NCI-H2107 (cell line): ENCODE results near the gene PCSK5.
"Not testable (repeated sequence)": the region's sequence is repeated elsewhere in the genome, so short reads cannot be mapped to it uniquely, and the experiment has no call there.

ENCODE experiments used
- DNase-seq: peaks from one replicate; lab custom pipeline; 2025; lab: John Stamatoyannopoulos, UW

PCSK5 gene

DNA sequence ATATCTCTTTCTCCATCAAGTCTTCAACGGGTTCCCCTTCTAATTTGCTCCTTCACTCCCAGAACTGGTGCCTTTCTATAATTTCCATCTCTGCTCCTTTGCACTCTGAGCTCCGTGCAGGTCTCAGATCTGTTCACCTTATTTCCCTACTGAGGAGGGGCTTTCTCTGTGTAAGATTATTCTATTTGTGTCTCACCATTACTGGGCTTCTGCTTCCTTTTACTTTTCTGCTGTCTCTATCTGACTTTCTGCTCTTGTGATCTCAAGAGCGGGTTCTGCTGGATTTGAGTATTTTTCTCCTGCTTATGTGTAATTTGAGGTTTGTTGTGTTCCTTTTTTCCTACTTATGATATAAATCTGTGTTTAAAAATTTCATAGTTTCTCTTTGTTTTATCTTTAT lies 117.5 kb downstream of the PCSK5 start:
- no peak for DNase-seq

DNA sequence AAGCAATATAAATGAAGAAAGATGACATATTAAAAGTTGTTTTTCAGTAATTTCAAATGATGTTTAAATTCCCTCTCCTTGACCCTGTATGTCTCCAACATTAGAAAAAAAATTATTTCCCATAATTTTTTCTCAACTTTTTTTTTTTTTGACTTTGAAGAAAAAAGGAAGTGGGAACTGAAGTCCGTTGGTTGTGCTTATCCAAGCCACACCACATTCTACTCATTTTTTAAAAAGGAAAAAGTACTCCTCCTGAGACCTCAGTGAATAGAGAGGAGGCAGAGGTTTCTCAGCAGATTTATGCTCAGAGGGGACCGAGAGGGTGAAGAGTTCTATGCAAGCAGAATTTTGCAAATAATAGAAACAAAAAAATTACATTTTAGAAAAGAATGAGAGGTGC lies 123.3 kb downstream of the PCSK5 start:
- no peak for DNase-seq

DNA sequence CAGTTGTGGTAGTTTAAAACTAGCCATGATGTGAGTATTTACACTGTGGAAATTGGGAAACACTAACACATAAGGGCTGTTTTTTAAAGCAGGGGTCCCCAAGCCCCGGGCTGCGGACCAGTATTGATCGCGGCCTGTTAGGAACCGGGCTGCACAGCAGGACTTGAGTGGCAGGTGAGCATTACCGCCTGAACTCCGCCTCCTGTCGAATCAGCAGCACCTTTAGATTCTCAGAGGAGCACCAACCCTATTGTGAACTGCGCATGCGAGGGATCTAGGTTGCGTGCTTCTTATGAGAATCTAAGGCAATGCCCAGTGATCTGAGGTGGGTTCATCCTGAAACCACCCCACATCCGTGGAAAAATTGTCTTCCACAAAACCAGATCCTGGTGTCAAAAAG lies 127.8 kb downstream of the PCSK5 start:
- DNase-seq = no peak

DNA sequence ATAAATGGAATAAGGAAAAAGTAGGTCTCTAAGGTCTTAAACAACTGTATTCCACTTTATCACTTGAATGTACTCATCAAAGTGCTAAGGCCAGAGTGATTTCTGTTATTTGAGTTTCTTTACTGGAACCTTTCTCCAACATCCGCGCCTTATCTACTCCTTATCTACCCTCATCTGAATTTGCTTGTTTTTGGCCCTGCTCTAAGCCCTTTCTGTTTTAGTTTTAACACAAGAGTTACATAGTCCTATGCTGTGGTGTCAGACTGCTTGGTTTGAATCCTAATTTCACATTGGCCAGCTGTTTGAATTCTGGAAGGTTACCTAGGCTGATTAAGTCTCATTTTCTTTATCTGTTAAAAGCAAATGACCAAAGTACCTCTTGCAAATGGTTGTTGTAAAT lies 128.3 kb downstream of the PCSK5 start:
- DNase-seq = no peak

DNA sequence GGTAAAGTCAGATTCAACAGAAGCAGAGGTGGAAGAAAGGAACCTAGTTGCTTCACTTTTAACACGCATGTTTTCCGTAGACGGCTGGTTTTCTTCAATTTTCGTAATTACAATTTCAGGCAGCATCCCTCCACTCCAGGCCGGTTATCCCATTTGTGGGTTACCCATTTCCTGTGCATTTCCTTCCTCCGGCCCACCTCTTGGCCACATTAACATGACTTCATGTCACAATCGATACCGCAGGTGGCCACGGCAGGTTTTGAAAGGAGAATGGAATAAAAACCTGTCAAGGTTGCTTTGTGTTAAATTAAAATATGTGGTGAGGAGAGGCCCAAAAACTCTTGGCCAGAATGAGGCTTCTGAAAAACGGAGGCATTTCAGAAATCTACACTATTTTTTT lies 130.2 kb downstream of the PCSK5 start:
- DNase-seq = no peak

DNA sequence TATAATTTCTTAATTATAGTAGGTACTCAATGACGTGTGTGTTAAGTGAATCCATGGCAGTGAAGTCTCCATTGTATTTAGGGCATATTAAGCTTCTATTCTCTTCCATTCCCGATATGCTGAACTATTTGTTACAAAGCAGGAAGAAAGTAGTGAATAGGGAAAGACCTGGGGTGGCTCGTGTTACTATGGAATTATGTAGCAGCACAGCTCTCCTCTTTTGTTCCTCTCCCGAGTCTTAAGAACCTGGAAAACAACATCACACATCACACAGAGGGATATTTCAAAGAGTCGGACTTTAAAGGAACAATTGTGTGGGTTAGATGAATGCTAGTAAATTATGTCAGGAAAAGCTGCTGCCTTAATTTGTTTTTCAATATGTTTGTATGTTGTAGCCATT lies 131.8 kb downstream of the PCSK5 start:
- DNase-seq = no peak

DNA sequence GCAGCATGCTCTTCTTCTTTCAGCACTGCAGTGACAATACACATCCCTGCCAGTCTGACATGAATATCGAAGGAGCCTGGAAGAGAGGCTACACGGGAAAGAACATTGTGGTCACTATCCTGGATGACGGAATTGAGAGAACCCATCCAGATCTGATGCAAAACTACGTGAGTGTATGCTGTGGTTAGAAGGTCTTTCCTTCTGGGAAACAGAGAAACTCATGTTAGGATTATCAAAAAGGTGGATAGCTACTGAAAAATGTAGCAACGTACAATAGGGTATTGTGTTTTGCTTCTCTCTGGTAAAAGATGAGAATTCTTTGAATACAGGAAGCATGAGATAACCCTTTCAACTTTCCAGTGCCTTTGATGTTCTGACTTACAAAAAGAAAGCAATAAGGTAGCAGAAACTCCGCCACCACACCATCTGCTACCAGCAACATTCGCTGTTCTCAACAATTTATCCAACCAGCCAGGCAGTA lies 133.3 kb downstream of the PCSK5 start:
- DNase-seq = no peak

DNA sequence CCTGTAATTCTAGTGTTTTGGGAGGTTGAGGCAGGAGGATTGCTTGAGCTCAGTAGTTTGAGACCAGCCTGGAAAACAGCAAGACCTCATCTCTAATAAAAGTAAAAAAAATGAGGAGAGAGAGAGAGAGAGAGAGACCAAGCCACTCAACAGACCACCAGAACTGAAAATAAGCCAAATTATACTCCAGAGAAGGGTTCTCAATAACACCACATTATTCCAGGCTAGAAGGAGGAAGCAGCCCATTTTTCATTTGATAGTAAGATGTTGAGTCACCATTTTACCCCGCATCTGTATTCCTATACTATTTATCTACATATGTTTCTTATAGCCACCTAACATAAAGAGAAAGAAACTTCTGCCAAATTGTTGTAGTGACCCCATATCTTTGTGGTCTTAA lies 134.8 kb downstream of the PCSK5 start:
- DNase-seq = no peak

DNA sequence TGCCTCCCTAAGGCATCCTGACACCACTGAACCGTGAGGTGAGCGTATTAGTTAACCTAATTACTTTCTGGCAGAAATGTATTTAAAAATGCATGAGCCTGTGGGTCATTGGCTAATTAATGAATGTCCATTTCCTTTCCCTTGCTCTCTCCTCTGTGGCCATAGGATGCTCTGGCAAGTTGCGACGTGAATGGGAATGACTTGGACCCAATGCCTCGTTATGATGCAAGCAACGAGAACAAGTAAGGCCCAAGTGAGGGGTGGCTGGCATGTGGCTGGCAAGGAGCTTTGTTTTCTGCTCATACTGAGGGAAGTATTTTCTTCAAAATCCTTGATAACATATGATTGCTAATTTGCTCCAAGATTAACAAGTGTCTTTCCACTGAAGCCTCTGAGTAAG lies 136.3 kb downstream of the PCSK5 start:
- DNase-seq = no peak

DNA sequence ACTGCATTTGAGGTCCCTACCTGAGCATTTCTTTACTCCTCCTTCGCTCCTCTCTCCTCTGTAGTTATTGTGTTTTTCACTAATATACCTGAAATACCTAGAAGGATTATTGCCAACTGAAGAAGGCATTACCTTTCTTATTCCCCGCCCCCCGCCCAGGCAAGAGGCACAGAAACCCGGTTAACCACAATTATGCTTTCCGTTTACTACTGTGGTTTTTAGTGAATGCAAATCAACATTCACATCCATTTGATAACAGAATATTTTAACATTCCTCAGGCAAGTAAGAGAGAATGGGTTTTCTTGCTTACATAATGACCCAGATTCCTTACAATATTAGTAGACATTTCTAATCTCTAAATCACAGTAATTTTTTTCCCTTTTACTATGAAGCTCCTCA lies 136.9 kb downstream of the PCSK5 start:
- DNase-seq = no peak

DNA sequence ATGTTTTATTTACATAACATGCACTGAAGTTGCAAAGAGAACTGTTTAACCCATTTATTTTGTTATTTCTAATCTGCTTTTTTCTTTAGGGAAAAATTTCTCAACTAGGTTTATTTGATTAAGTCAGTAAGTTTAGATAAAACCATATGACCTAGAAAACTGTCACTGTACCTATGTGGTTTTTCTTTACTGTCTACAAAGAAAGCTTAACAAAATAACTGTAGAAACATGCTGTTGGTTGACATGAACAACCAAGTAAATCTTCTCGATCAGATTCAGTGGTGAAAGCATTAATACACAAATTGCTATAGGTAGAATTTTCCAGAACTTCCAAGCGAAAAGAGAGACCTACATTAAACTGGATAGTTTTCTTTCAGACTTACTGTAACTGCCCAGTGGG lies 137.4 kb downstream of the PCSK5 start:
- DNase-seq = no peak

DNA sequence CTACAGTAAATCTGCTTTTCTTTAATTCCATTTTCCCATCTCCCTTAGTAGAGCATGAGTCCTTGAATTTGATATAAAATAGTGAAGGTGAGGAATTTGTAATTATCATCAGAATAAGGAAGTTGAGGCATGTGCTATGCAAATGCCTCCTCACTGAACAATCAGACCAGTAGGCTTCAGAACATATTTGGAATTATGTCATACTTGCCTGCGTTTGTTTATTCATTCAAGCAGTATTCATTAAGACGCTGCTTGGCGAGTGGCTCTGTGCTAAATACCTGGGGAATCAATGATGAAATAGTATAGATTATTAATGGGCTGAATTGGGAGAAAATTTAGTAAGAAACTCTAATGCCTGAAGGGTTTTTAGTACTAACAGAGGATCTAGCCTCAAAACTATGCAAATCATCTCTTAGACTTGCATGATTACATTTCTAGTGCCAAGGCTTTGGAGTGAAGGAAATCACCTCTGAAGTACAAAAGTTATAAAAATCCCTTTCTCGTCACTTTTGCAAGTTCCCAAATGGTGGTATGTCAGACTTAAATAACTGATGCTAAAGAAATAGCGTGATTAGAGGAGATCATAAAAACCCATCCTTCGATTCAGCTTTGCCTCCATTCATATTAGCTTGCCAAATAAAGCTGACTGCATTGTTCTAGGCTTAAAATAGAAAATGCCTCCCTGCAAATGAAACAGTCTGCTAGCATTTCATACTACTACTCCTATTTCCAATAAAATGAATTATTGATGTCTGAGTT lies 141.7 kb downstream of the PCSK5 start:
- DNase-seq = no peak

DNA sequence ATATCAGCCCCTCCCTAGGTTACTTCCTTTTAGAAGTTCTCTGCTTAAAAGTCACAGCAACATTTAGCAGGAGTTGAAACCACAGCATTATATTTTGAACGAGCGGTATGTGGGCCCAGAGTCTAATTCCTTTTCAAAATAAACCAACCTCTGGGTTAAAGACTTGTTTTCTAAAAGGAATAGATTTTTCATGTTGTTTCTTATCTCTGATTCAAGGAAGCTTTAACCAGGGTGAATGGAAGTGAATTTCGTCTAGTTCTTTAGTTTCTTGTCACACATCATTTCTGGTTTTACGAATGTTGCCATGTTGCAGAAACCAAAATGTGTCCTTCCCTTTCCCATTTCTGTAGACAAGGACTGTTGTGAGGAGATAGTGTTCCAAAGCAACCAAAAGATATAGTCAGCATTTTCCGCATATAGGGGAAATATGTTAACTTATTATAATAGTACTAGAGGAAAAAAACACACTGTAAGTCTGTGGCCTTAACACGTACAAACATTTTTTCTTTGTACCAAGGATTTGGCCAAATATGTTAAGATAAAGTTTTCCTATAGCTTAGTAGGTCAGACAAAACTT lies 142.4 kb downstream of the PCSK5 start:
- DNase-seq = no peak

DNA sequence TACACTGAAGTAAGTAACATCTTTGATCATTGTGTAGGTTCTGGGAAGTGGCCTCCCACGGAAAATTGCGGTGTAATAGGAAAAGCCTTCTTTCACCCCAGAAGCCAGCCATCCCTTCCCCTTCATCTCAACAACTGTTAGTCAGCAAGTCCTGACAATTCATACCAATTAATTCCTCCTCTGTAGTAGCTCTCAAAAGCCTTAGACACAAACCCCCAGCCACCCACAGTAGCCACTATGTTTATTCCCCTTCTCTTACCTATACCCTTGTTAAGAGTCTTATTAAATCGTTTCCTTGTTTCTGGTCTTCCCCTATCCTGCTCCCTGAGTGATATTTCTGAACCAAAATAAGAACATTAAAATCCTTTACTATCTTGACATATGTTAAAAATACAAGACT lies 143.6 kb downstream of the PCSK5 start:
- no peak for DNase-seq

DNA sequence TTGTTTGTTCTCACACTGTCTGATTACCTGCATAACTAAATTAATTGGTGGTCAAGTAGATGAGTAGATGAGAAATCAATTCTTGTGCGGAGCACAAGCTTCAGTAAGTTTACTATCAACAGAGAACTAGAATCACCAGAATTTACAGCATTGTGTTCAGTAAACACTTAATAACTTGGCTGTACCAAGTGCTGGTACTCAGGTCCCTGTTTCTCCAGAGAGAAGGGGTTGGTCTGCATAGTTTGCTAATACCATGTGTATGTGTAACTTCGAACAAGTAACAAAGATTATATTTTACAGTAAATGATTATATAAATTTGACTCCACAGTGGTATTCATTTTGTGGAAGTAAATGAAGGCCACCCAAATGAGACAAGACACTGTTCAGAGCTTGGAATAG lies 146.3 kb downstream of the PCSK5 start:
- no peak for DNase-seq

DNA sequence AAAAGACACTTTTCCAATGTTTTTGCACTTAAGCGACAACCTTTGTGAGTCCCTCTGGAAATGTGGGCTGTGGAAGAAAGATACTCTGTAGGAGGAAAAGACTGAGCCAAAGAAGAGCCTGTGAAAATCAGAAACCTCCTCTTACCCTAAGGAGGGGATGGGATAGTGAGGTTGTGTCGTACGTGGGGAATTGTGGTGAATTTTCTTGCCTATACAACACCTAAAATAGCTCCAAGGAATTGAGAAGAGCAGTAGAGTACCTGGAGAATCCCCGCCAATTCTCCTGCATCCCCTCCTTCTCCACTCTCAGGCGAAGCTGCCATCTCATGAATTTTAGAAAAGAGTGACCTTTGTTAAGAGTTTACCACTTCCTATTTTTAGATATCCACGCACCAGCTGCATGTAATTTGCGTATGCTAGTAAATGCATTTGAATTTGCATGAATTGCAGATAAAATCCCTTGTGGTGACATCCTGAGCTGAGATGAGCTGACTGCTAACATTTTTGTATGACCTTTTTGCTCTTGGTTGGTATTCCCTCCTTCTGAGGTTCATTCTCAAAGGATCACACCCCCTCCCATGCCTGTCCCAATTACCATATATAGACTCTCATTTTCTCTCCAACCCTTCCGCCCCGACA lies 147.2 kb downstream of the PCSK5 start:
- no peak for DNase-seq

DNA sequence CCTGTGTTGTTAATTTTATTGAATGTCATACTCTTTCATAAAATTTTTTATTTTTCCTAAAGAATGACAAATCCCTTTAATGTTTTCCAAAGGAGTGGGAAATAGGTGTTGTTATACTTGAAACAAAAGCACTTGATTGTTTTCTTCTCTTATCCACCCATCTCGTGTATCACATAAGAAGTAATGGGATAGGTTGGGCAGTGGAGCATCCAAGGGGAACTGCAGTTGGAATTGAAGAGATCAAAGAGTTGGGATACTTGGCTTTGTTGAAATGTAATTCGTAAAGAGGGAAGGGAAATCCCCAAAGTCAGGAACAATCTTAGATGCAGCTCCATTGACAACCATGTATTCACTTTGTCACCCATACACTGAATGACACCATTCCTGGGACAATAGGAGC lies 148.0 kb downstream of the PCSK5 start:
- no peak for DNase-seq

DNA sequence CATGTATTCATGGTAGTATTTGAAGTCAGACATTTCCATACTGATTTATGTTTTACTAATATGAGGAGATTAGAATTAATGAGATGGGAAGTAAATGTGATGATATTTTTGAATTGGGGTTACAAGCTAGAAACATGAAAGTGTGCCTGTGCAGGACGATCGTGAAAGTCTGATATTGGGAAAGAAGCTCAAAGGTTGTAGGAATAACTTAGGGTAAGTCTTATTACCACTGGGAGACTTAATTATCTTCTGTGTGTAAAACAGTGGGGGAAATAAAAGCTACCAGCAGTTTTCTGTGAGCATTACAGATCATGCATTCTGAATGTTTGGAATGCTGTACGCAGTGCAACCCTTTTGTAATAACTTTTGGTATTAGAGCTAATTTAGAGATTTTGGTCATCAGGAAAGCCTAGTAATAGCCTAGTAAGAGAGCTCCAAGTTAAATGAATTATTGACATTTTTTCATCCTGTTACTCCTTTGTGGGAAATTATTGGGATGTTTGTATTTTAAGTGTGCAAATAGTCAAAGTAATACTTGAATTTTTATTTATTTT lies 153.9 kb downstream of the PCSK5 start:
- no peak for DNase-seq

DNA sequence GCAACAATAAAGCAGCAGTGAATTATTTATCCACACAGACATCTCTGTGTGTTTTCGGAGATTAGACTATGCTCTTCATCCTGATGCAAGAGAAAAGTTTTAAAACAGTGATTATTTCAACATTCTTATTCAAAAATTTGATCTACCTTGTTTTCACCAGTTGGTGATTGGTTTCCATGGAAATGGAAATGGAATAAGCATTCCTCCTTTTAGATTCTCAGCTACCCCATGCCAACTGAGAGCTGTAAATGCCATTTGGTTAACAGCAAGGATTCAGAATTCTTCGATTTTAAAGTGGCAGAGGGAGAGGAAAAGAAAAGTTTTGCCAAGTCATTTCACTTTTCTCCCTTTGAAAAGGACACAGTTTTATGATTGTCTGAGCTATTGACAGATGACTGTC lies 154.7 kb downstream of the PCSK5 start:
- no peak for DNase-seq

DNA sequence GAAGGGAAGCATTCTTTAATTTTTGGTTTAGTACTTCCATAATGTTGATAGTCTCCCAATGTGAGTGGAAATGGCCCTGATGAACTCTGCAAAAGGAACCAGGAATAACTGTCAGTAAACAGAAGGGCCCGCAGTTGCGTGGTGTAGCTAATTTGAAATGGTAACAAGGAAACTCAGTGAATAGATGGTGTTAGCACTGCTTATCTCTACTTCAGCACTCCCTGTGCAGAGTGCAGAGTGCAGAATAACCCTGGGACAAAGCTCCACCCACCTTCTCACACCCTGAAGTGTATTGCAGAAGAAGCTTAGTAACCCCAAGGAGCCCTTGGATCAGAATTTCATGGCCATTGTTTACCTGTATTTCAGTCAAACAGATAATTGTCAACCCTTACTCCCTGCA lies 158.9 kb downstream of the PCSK5 start:
- DNase-seq = no peak

DNA sequence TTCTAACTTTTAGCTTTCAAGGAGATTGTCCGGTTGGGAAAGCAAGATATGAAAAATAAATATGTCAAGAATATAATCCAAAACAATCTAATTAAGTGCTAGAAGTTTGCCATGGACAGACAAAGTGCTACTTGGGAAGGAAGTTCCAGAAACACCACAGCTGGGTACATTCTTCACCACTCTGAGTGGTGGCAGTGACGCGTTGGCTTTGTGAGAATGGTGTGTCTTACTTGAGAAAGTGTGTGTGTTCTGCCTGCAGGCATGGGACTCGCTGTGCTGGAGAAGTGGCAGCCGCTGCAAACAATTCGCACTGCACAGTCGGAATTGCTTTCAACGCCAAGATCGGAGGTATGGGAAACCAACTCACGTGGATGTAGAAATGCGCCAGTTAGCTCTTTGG lies 177.2 kb downstream of the PCSK5 start:
- DNase-seq = no peak

DNA sequence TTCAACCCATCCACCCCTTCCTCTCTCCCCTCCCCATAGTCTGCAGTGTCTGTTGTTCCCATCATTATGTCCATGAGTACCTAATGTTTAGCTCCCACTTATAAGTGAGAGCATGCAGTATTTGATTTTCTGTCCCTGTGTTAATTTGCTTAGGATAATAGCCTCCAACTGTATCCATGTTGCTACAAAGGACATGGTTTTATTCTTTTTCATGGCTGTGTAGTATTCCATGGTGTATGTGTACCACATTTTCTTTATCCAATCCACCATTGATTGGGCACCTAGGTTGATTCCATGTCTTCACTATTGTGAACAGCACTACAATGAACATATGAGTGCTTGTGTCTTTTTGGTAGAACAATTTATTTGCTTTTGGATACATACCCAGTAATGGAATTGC lies 187.1 kb downstream of the PCSK5 start:
- DNase-seq = no peak

DNA sequence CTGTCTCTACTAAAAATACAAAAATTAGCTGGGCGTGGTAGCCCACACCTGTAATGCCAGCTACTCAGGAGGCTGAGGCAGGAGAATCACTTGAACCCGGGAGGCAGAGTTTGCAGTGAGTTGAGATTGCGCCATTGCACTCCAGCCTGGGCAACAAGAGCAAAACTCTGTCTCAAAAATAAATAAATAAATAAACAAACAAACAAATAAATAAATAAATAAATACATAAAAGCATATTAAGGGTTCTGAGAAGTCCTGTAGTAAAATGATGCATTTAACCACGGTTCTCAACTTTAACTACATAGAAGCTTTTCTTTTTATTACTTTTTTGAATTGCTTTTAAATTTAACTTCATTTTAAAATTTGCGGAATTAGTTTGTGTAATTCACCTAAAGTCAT lies 190.8 kb downstream of the PCSK5 start:
- DNase-seq = not testable (repeated sequence)
